Heart left ventricle (tissue), 16 donors: ENCODE results near the gene DCDC2. TPM values are rescaled to one million over a fixed set of nuclear protein-coding genes. Genes with fewer than 3 reads are reported as not detected.
A peak's percentile ranks its signal among the peaks of the same experiment; 100 is the strongest.
"Not testable (repeated sequence)": the region's sequence is repeated elsewhere in the genome, so short reads cannot be mapped to it uniquely, and the experiment has no call there.

Experiments used
- ATAC-seq, 4 donors: fragments of 200-7000 bp; cut with Tn5 transposase; one replicate each; pipeline ENCODE4 v1.9.1; 2020 to 2022; ENCODE audit warnings: moderate library complexity in 4 of 4, mild to moderate bottlenecking in 3 of 4, moderate number of reproducible peaks in 1 of 4
- DNase-seq, 5 donors: peaks; one replicate each; pipeline ENCODE4 v3.0.0-alpha.2; 2020
- H3K27ac ChIP-seq, 12 donors: fragments of 200-600 bp; sonication (generic) in 4 of 12; one replicate each; pipeline versions ENCODE4 v1.5.0 to v1.8.0; 2016 to 2022; ENCODE audit warnings: mild to moderate bottlenecking in 2 of 12
- H3K27me3 ChIP-seq, 9 donors: fragments of 200-600 bp; sonication (generic) in 2 of 9; one replicate each; pipeline versions ENCODE4 v1.5.1 to v1.8.0; 2016 to 2022; ENCODE audit warnings: mild to moderate bottlenecking in 3 of 9
- H3K36me3 ChIP-seq, 9 donors: fragments of 200-600 bp; sonication (generic) in 2 of 9; one replicate each; pipeline versions ENCODE4 v1.5.0 to v1.8.0; 2018 to 2022; ENCODE audit warnings: mild to moderate bottlenecking in 2 of 9
- H3K4me1 ChIP-seq, 12 donors: fragments of 200-600 bp; sonication (generic) in 4 of 12; one replicate each; pipeline versions ENCODE4 v1.5.0 to v1.8.0; 2016 to 2022; ENCODE audit warnings: mild to moderate bottlenecking in 3 of 12
- H3K4me3 ChIP-seq, 12 donors: fragments of 200-600 bp; sonication (generic) in 4 of 12; one replicate each; pipeline versions ENCODE4 v1.5.0 to v1.8.0; 2017 to 2022; ENCODE audit warnings: mild to moderate bottlenecking in 9 of 12, moderate library complexity in 4 of 12
- H3K9me3 ChIP-seq, 12 donors: fragments of 200-600 bp; sonication (generic) in 4 of 12; one replicate each; pipeline versions ENCODE4 v1.5.0 to v1.8.0; 2016 to 2022; ENCODE audit warnings: mild to moderate bottlenecking in 1 of 12
- POLR2A ChIP-seq, 2 donors: fragments of 450-650 bp; IDR thresholded peaks; one replicate each; pipeline ENCODE4 v1.6.1; 2017; ENCODE audit warnings: antibody characterized with exemption in 2 of 2, mild to moderate bottlenecking in 2 of 2, moderate library complexity in 2 of 2
- WGBS, 4 donors: extraction: QIAGEN DNeasy Blood & Tissue Kit in 2 of 4; methylation state at CpG; one replicate each; pipeline versions ENCODE4 v1.1.5 to v1.1.7; 2013 to 2018; 5-methylcytosine and 5-hydroxymethylcytosine counted together
- intact Hi-C, 10 donors: fragments of 100-400 bp; cut with DNase I; formaldehyde crosslinking; loops; one replicate each; pipeline versions ENCODE4 v1.11.1 to v1.14.2; 2022
- polyA plus RNA-seq, 2 donors: library from polyadenylated mRNA; stranded (reverse); fragments of 200-250 nt; gene quantifications; one replicate each; pipeline ENCODE4 v1.2.3, GENCODE V29; 2013
- total RNA-seq, 9 donors: library from RNA; depleted of rRNA in 2 of 9; stranded (reverse); fragments of >200 nt in 2 of 9; fragmentation: NEBNext Ultra II Directional in 3 of 9; extraction: Animal tissue kit (Norgen Biotek cat#: 25700) in 3 of 9; gene quantifications; one replicate each; pipeline versions ENCODE4 v1.1.0 to v1.2.4, GENCODE V29; 2016 to 2023
- TF ChIP-seq, protein P1 (sequence below), 12 donors: fragments of 200-600 bp; sonication (generic) in 4 of 12; IDR thresholded peaks; one replicate each; pipeline versions ENCODE4 v1.5.0 to v1.8.0; 2018 to 2022; ENCODE audit warnings: antibody characterized with exemption in 12 of 12, mild to moderate bottlenecking in 5 of 12
- donor health status: ischemic (EF 13 %, LVEDD 7.1; RV severe dilation, severe dysfunction).
- donor health status: healthy with polysubstance abuse.
- donor health status: DM: no; HTN: yes; CAD: no.
- donor health status: DM: no; HTN: no; CAD: no.
- donor health status: ischemic (EF 25% LVEDD 6.9; RV normal size, moderate dysfunction).
- donor health status: ischemic (EF 25% LVEDD 5.7; RV mildly dilated, moderate dysfunction).
- donor health status: healthy.
- donor health status: DM: yes; HTN: yes; CAD: no.
- donor health status: ischemic (EF 35%, LVEDD 5.7; RV mildly dilated, moderate dysfunction).
- donor health status: nonischemic (EF 11% LVEDD 7.7; RV severe dilation, severe dysfunction).
- donor health status: DM: yes; HTN: yes; CAD: no.
- donor health status: PGD.
- donor health status: ischemic (EF 29% LVEDD 5.4; RV normal size, mild dysfunction).
- donor health status: nonischemic (EF 23%, LVEDD 6.1; RV moderate dilation, normal function).

The DCDC2 gene
- total and polyA plus RNA-seq, 11 donors, result 0.05 to 0.16 TPM; not detected in 9

DNA sequence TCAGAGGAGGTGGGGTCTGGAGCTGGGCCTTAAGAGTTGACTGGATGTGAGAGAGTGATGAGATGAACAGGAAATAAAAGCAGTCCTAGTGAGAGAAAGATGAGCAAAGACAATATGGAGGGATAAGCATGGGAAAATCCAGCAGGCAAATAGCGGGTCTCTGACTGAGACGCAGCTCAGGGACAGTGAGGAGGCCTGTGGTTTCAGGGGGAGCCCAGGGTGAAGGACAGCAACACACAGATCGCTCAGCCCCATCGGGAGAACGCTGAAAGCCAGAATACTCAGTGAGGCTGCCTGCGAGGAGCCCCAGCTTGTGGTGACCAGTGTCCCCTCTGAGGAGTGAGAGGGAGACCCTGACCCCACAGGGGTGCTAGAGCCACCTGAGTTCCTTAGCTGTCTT is 16.8 kb upstream of the DCDC2 start:
- H3K4me3 ChIP-seq, result no peak overlapping the region
- TF ChIP-seq POLR2A (IDR thresholded peaks at IDR 0.05), result no peak
- TF ChIP-seq, protein P1, sequence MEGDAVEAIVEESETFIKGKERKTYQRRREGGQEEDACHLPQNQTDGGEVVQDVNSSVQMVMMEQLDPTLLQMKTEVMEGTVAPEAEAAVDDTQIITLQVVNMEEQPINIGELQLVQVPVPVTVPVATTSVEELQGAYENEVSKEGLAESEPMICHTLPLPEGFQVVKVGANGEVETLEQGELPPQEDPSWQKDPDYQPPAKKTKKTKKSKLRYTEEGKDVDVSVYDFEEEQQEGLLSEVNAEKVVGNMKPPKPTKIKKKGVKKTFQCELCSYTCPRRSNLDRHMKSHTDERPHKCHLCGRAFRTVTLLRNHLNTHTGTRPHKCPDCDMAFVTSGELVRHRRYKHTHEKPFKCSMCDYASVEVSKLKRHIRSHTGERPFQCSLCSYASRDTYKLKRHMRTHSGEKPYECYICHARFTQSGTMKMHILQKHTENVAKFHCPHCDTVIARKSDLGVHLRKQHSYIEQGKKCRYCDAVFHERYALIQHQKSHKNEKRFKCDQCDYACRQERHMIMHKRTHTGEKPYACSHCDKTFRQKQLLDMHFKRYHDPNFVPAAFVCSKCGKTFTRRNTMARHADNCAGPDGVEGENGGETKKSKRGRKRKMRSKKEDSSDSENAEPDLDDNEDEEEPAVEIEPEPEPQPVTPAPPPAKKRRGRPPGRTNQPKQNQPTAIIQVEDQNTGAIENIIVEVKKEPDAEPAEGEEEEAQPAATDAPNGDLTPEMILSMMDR (IDR thresholded peaks at IDR 0.05), result no peak
- H3K27ac ChIP-seq, result no peak overlapping the region
- peaks cover 0 to 6% (median 0%) of the 10 kb centered on the region in 9 donors for H3K27me3 ChIP-seq
- no peaks in the 10 kb centered on the region for H3K36me3 ChIP-seq
- intact Hi-C loops, result no loop called here
- WGBS, 4 donors, result 84 to 92% (median 88%) methylated on average over 6 of the region's 6 CpGs
- DNase-seq, result no peak
- no peaks in the 10 kb centered on the region for H3K4me1 ChIP-seq
- H3K9me3 ChIP-seq, result peaks cover 0 to 9% (median 0%) of the 10 kb centered on the region in 12 donors
- ATAC-seq, result no peak

DNA sequence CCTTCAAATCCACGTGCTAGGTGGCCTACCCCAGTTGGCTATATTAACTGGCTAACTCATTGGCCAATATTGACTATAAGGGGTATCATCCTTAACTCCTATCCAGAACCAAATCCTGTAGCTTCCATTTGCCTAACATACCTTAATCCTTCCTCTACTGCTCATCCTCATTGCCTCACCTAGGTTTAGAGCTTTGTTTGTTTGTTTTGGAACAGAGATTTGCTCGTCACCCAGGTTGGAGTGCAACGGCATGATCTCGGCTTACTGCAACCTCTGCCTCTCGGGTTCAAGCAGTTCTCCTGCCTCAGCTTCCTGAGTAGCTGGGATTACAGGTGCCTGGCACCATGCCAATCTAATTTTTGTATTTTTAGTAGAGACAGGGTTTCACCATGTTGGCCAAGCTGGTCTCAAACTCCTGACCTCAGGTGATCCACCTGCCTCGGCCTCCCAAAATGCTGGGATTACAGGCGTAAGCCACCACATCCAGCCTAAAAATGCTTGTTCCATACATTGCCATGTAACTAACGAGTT is 7.3 kb upstream of the DCDC2 start:
- intact Hi-C loops, H3K27ac ChIP-seq, H3K4me3 ChIP-seq, ATAC-seq, H3K36me3 ChIP-seq, DNase-seq, H3K9me3 ChIP-seq, H3K4me1 ChIP-seq: not testable (repeated sequence)
- H3K27me3 ChIP-seq, result peaks cover 0 to 42% (median 4%) of the 10 kb centered on the region in 9 donors
- WGBS, 4 donors, result 75 to 85% (median 80%) methylated on average over 7 to 8 of the region's 8 CpGs

DNA sequence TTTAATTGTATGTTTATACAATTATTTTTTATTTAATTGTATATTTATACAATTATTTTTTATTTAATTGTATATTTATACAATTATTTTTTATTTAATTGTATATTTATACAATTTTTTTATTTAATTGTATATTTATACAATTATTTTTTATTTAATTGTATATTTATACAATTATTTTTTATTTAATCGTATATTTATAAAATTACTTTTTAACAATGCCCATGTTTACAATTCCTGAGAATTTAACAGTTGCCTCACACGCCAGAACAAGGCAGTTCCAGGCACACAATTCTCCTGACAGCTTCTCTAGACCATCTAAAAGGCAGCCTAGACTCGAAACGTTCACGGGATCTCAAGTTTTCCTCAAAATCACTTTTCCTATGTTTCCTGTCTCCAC is 4.5 kb upstream of the DCDC2 start:
- H3K36me3 ChIP-seq, ATAC-seq, intact Hi-C loops, H3K4me3 ChIP-seq, DNase-seq, H3K9me3 ChIP-seq, H3K27ac ChIP-seq: not testable (repeated sequence)
- Histone ChIP-seq H3K4me1 (peaks cover 0 to 22% (median 9%) of the 10 kb centered on the region in 12 donors), H3K27me3 (peaks cover 0 to 49% (median 11%) of the 10 kb centered on the region in 9 donors)
- 75 to 86% (median 85%) methylated on average over 5 of the region's 5 CpGs for WGBS, 4 donors

DNA sequence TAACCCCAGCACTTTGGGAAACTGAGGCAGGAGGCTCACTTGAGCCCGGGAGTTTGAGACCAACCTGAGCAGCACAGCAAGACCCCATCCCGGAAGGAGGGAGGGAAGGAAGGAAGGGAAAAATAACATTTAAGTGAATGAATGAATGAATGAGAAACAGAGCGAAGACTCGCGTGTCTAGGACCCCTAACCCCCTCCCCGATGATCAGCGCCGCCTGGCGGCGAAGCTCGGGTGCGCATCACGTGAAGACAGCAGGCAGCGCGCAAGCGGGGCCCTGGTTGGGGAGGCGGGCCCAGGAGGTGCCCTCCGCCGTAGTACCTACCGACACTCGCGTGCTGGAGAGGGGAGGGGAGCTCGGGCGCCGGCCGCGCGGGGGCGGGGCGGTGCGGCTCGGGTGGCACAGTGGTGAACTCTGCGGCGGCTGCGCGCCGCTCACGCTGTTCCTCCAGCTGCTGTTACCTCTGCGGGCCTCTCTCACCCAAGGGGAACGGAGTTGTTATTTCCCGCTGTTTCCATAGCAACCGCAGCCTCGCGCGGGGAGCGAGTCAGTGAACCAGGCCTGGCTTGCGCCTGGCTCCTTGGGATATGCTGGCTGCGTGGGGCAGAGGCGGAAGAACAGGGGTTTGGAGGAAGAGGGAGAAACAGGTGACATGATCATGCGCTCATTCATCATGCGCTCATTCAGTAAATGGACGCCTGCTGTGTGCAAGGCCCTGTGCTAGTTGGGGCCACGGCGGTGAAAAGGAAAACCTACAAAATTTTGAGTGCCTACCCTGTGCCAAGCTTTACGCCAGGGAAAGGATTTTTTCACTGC is 2.0 kb upstream of the DCDC2 start:
- intact Hi-C loops, result no loop called here
- peak in 3 of 4 donors; percentile 68 to 79 (median 78) for ATAC-seq

More for the DNA sequence above, 2.0 kb upstream of the DCDC2 start:
- Histone ChIP-seq H3K27me3 (peaks cover 0 to 43% (median 11%) of the 10 kb centered on the region in 9 donors), H3K4me3 (peak overlapping the region; percentile 17 to 57 (median 46)), H3K27ac (no peak overlapping the region), H3K9me3 (no peaks in the 10 kb centered on the region), H3K4me1 (peaks cover 0 to 22% (median 9%) of the 10 kb centered on the region in 12 donors), H3K36me3 (no peaks in the 10 kb centered on the region)
- 6 to 11% (median 7%) methylated on average over 35 to 55 of the region's 55 CpGs for WGBS, 4 donors
- TF ChIP-seq POLR2A (IDR thresholded peaks at IDR 0.05), result no peak
- TF ChIP-seq, protein P1 (IDR thresholded peaks at IDR 0.05), result peak; percentile 28 to 66 (median 46)
- DNase-seq, result peak; percentile 11 to 77 (median 51)
